HepG2 (cell line): ENCODE results near the gene SCFD2.

ENCODE experiments used
- E2F1 ChIP-seq: sonication (generic); formaldehyde crosslinking; IDR thresholded peaks from 2 replicates; pipeline ENCODE4 v1.5.0; 2020; ENCODE audit warnings: missing genetic modification reagents
- ISX ChIP-seq: sonication (generic); formaldehyde crosslinking; conservative IDR thresholded peaks from 2 replicates; pipeline ENCODE4 v1.5.0; 2020; ENCODE audit warnings: missing genetic modification reagents

- TF ChIP-seq E2F1 (CRISPR knock-in tag) (no peak), ISX (no peak)
Observed at GRCh38 chr4:53089936-53090729, 275.7 kb downstream of the SCFD2 start.
